Colonic mucosa (tissue), 4 donors: ENCODE results near the gene LUC7L3. TPM values are rescaled to one million over a fixed set of nuclear protein-coding genes. Genes with fewer than 3 reads are reported as not detected.
"Not testable (repeated sequence)": the region's sequence is repeated elsewhere in the genome, so short reads cannot be mapped to it uniquely, and the experiment has no call there.

Source experiments
- DNase-seq: peaks from one replicate; pipeline ENCODE4 v3.0.0-alpha.2; 2020
- H3K27ac ChIP-seq: fragments of 200-600 bp; one replicate; pipeline ENCODE4 v1.8.0; 2021
- H3K27me3 ChIP-seq: fragments of 200-600 bp; one replicate; pipeline ENCODE4 v1.8.0; 2021
- H3K36me3 ChIP-seq: fragments of 200-600 bp; one replicate; pipeline ENCODE4 v1.8.0; 2021
- H3K4me1 ChIP-seq: fragments of 200-600 bp; one replicate; pipeline ENCODE4 v1.8.0; 2021; ENCODE audit warnings: mild to moderate bottlenecking
- H3K4me3 ChIP-seq: fragments of 200-600 bp; one replicate; pipeline ENCODE4 v1.8.0; 2021
- H3K9ac ChIP-seq, 2 donors: one replicate each; pipeline ENCODE4 v1.7.0; 2013; ENCODE audit warnings: control low read depth in 2 of 2, low read depth in 2 of 2, low read length in 2 of 2
- H3K9me3 ChIP-seq: fragments of 200-600 bp; one replicate; pipeline ENCODE4 v1.8.0; 2021
- intact Hi-C: fragments of 100-400 bp; cut with DNase I; formaldehyde crosslinking; loops from one replicate; pipeline ENCODE4 v1.14.1; 2022
- total RNA-seq, 2 donors: library from RNA; stranded (reverse); fragmentation: NEBNext Ultra II Directional in 1 of 2; extraction: Animal tissue kit (Norgen Biotek cat#: 25700) in 1 of 2; gene quantifications; one replicate each; pipeline ENCODE4 v1.2.1, GENCODE V29; 2021
- TF ChIP-seq, protein P1 (sequence below): fragments of 200-600 bp; IDR thresholded peaks from one replicate; pipeline ENCODE4 v1.8.0; 2022; ENCODE audit warnings: antibody characterized with exemption, mild to moderate bottlenecking
- donor health status: healthy.
- donor health status: DM: no; HTN: no; CAD: no.
- donor health status: DM: no; HTN: no; CAD: no.

Gene LUC7L3
- total RNA-seq, 2 donors from 2014 or later: 73.0 to 88.3 TPM

DNA sequence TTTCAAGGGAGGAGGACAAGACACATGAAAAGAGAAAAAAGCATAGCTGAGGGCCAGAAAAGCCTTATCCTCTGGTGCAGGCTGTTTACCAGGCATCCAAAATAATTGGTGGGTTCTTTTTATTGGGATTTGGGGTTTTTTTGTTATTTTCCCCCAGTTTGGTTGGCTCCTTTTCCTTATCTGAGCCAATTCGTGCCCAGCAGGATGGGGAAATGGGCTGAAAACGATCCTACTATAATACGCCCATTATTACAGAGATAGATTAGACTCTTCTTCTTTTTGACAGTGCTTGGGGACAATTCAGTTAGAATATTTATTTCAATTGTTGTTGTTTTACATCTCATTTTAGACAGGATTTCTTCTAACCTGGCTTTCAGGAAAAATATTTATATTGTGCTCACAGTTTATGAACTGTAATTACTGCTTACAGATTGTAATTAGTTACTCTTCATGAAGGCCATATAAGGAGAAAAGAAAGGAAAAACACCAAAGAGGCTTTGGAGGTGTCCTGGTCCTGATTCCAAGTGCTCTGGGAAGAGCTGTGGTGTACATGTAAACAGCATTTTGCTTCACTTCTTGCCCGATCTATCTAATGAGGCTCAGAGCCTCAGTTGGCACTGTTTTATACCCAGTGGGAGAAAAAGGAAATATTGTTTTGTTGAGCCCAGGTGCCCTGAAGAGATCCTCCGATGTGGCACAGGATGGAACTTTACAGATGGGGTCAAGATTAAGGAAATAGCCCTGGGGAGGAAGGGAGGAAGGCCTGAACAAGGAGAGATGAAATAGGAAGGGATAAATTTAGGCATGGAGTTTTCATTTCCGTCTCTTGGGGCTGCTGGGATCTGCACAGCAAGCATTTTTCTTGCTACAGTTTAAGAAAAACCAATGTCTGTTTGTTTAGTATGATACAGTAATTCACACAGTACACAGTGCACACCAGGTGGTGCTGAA lies 11.1 kb upstream of the LUC7L3 start:
- no peak for DNase-seq
- Histone ChIP-seq H3K27ac (peak overlapping the region; percentile 96), H3K27me3 (no peaks in the 10 kb centered on the region), H3K36me3 (no peaks in the 10 kb centered on the region), H3K9me3 (no peaks in the 10 kb centered on the region), H3K4me1 (no peaks in the 10 kb centered on the region), H3K9ac (peak overlapping the region; percentile 95 to 99), H3K4me3 (peak overlapping the region; percentile 73)
- intact Hi-C loops: no loop called here
- TF ChIP-seq, protein P1, sequence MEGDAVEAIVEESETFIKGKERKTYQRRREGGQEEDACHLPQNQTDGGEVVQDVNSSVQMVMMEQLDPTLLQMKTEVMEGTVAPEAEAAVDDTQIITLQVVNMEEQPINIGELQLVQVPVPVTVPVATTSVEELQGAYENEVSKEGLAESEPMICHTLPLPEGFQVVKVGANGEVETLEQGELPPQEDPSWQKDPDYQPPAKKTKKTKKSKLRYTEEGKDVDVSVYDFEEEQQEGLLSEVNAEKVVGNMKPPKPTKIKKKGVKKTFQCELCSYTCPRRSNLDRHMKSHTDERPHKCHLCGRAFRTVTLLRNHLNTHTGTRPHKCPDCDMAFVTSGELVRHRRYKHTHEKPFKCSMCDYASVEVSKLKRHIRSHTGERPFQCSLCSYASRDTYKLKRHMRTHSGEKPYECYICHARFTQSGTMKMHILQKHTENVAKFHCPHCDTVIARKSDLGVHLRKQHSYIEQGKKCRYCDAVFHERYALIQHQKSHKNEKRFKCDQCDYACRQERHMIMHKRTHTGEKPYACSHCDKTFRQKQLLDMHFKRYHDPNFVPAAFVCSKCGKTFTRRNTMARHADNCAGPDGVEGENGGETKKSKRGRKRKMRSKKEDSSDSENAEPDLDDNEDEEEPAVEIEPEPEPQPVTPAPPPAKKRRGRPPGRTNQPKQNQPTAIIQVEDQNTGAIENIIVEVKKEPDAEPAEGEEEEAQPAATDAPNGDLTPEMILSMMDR: no peak

DNA sequence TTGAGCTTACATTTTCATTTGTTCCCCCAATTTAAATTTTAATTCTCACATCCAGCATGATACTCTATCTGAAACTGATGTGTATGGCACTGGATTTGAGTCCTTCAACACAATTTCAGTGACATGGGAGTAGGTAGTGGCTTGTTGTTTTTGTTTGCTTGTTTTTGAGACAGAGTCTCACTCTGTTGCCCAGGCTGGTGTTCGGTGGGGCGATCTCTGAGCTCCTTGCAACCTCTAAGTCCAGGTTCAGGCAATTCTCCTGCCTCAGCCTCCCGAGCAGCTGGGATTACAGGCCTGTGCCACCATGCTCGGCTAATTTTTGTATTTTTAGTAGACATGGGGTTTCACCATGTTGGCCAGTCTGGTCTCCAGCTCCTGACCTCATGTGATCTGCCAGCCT lies 10.3 kb upstream of the LUC7L3 start:
- intact Hi-C loops, H3K9me3 ChIP-seq, H3K4me3 ChIP-seq, H3K27me3 ChIP-seq, H3K4me1 ChIP-seq, DNase-seq, H3K36me3 ChIP-seq: not testable (repeated sequence)
- Histone ChIP-seq H3K27ac (peak overlapping the region; percentile 96), H3K9ac (peak overlapping the region; percentile 44 to 95)

DNA sequence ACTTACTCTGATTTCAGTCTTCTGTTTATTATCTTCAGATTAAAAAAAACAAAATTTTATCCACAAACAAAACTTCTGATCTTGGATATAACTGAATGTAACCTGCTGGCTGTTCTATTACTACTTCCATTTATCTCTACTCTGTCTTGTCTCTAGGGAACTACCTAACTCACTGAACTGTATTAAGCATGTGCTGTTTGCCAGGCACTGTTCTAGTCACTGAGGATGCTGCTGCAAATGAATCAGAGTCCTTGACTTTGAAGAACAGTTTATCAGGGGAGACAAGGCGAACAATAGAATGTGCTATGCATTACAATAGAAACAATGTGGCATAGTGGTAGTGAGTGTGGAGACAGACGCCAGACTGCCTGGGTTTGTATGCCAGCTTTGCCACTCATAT lies 9.4 kb upstream of the LUC7L3 start:
- Histone ChIP-seq H3K27me3 (no peaks in the 10 kb centered on the region), H3K4me1 (no peaks in the 10 kb centered on the region), H3K9ac (no peak overlapping the region), H3K36me3 (no peaks in the 10 kb centered on the region), H3K9me3 (no peaks in the 10 kb centered on the region), H3K27ac (no peak overlapping the region), H3K4me3 (no peak overlapping the region)
- intact Hi-C loops: no loop called here
- TF ChIP-seq, protein P1: no peak
- no peak for DNase-seq

DNA sequence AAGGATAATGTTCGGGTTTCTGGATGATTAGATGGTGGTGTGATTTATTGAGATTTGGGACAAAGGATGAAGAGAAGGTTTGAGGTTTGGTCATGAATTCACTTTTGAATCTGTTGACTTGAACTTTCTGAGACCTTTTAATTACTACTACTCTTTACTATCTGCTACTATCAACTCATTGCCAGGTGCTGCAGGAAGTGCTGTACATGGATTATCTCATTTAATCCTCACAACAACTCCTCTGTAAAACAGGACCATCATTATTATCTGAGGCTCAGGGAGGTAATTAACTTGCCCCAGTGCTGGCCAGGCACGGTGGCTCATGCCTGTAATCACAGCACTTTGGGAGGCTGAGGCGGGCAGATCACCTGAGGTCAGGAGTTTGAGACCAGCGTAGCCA lies 8.8 kb upstream of the LUC7L3 start:
- Histone ChIP-seq H3K9ac (no peak overlapping the region), H3K27ac (no peak overlapping the region), H3K9me3 (no peaks in the 10 kb centered on the region), H3K4me1 (no peaks in the 10 kb centered on the region), H3K4me3 (no peak overlapping the region), H3K36me3 (no peaks in the 10 kb centered on the region), H3K27me3 (no peaks in the 10 kb centered on the region)
- TF ChIP-seq, protein P1: no peak
- DNase-seq: no peak
- intact Hi-C loops: no loop called here

DNA sequence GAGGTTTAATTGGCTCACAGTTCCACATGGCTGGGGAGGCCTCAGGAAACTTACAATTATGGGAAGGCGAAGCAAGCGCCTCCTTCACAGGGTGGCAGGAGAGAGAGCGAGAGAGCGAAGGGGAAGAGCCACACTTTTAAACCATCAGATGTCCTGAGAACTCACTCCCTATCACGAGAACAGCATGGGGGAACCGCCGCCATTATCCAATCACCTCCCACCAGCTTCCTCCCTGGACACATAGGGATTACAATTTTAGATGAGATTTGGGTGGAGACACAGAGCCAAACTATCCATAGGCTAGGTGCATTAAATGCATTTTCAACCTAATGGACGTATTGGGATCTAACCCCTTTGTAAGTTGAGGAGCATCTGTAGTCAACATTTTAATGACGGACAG lies 6.8 kb upstream of the LUC7L3 start:
- intact Hi-C loops: no loop called here

More for the DNA sequence above, 6.8 kb upstream of the LUC7L3 start:
- Histone ChIP-seq H3K27ac (no peak overlapping the region), H3K9ac (no peak overlapping the region), H3K4me3 (no peak overlapping the region), H3K4me1 (no peaks in the 10 kb centered on the region), H3K36me3 (no peaks in the 10 kb centered on the region), H3K27me3 (no peaks in the 10 kb centered on the region), H3K9me3 (no peaks in the 10 kb centered on the region)
- no peak for DNase-seq
- TF ChIP-seq, protein P1: no peak
